ENCODE data around the gene DESI1.

The DESI1 gene

GRCh38 chr22:41548830-41549211 is 72.0 kb downstream of the DESI1 start:
- H2AFZ ChIP-seq (ENCODE audit: low read length): no peak overlapping the region
- H3K9me2 ChIP-seq (replicated peaks; ENCODE audit: insufficient read depth, low read length): no peaks in the 10 kb centered on the region
- no peak overlapping the region for H3K9ac ChIP-seq (ENCODE audit: low read length)
- no peak overlapping the region for H3K4me3 ChIP-seq (ENCODE audit: low read length)
- no peaks in the 10 kb centered on the region for H3K9me3 ChIP-seq (replicated peaks; ENCODE audit: insufficient read depth, low read length)
- no peak overlapping the region for H3K27ac ChIP-seq (ENCODE audit: low read length)
- no peak overlapping the region for H3K4me2 ChIP-seq (ENCODE audit: low read depth, low read length)
- H3K4me1 ChIP-seq (ENCODE audit: low read length): peaks cover 5% of the 10 kb centered on the region; the same call in 1 of the 2 replicates
- no peaks in the 10 kb centered on the region for H3K36me3 ChIP-seq (replicated peaks; ENCODE audit: insufficient read depth, low read length)
- peaks cover 4% of the 10 kb centered on the region for H3K79me2 ChIP-seq (ENCODE audit: low read length)
- H3K27me3 ChIP-seq (replicated peaks; ENCODE audit: insufficient read depth, low read length): no peaks in the 10 kb centered on the region
- H3F3A ChIP-seq (ENCODE audit: insufficient read depth, low read length): 0 out of 2 replicates have a peak, but pooled peaks cover 4% of the 10 kb centered on the region
- no peaks in the 10 kb centered on the region for H4K20me1 ChIP-seq (ENCODE audit: insufficient read depth, low read length)
- TF ChIP-seq EZH2phosphoT487 (IDR thresholded peaks at IDR 0.05; ENCODE audit: low read length): no peak
- TF ChIP-seq, protein P1, sequence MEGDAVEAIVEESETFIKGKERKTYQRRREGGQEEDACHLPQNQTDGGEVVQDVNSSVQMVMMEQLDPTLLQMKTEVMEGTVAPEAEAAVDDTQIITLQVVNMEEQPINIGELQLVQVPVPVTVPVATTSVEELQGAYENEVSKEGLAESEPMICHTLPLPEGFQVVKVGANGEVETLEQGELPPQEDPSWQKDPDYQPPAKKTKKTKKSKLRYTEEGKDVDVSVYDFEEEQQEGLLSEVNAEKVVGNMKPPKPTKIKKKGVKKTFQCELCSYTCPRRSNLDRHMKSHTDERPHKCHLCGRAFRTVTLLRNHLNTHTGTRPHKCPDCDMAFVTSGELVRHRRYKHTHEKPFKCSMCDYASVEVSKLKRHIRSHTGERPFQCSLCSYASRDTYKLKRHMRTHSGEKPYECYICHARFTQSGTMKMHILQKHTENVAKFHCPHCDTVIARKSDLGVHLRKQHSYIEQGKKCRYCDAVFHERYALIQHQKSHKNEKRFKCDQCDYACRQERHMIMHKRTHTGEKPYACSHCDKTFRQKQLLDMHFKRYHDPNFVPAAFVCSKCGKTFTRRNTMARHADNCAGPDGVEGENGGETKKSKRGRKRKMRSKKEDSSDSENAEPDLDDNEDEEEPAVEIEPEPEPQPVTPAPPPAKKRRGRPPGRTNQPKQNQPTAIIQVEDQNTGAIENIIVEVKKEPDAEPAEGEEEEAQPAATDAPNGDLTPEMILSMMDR (IDR thresholded peaks at IDR 0.05; ENCODE audit: low read length): no peak
- no peak for TF ChIP-seq EZH2 (optimal IDR thresholded peaks at IDR 0.05; ENCODE audit: low read depth, low read length)
- DNase-seq: no peak
